K562 (cell line): ENCODE measurements around the gene NUDCD3.

Experiments used
- CBX2 ChIP-seq: fragments of 200-600 bp; sonication (generic); IDR thresholded peaks from one replicate; pipeline ENCODE4 v1.6.1; 2012; ENCODE audit warnings: mild to moderate bottlenecking, low read length, inconsistent platforms; ENCODE audit not compliant: insufficient read depth, poor library complexity, severe bottlenecking
- CTCF ChIP-seq, 3 experiments: IDR thresholded peaks in 2 of 3; conservative IDR thresholded peaks in 1 of 3; 2 replicates each; pipeline ENCODE4 v1.5.1; 2011 to 2012; ENCODE audit warnings: low read length in 3 of 3, mild to moderate bottlenecking in 3 of 3, control low read depth in 2 of 3, improper control_type of control experiment in 1 of 3, inconsistent platforms in 1 of 3, low read depth in 1 of 3, mixed read lengths in 1 of 3, moderate library complexity in 1 of 3; ENCODE audit not compliant: insufficient read depth in 2 of 3
- FOXA1 ChIP-seq: fragments of 450-650 bp; IDR thresholded peaks from 2 replicates; pipeline ENCODE4 v1.6.1; 2016; ENCODE audit warnings: mild to moderate bottlenecking, borderline replicate concordance
- FOXP1 ChIP-seq: sonication (generic); formaldehyde crosslinking; IDR thresholded peaks from 2 replicates; pipeline ENCODE4 v1.8.0; 2022; ENCODE audit warnings: mild to moderate bottlenecking, missing genetic modification reagents
- GABPA ChIP-seq: fragments of 200-800 bp; sonication (Bioruptor generic); conservative IDR thresholded peaks from 2 replicates; pipeline ENCODE4 v1.6.1; 2016; ENCODE audit warnings: low read depth, missing genetic modification characterization, missing compliant biosample characterization
- PATZ1 ChIP-seq: fragments of 250-450 bp; sonication (Bioruptor Pico); IDR thresholded peaks from 2 replicates; pipeline ENCODE4 v1.5.0; 2020; ENCODE audit warnings: mild to moderate bottlenecking, borderline replicate concordance
- POLR2AphosphoS5 ChIP-seq: IDR thresholded peaks from 2 replicates; pipeline ENCODE4 v1.6.1; 2011; ENCODE audit warnings: mild to moderate bottlenecking, low read depth, low read length, moderate library complexity; ENCODE audit not compliant: control insufficient read depth, insufficient read depth
- SMAD3 ChIP-seq: fragments of 450-650 bp; formaldehyde crosslinking; conservative IDR thresholded peaks from 2 replicates; pipeline ENCODE4 v1.4.0; 2020; ENCODE audit warnings: mild to moderate bottlenecking
- SP1 ChIP-seq: sonication (generic); formaldehyde crosslinking; IDR thresholded peaks from 2 replicates; pipeline ENCODE4 v1.8.1; 2022; ENCODE audit warnings: mild to moderate bottlenecking, missing genetic modification reagents
- TCF7L2 ChIP-seq: fragments of 150-350 bp; IDR thresholded peaks from 2 replicates; pipeline ENCODE4 v1.6.1; 2016; ENCODE audit warnings: low read depth, mild to moderate bottlenecking, low read length, moderate library complexity
- ZBTB7A ChIP-seq: IDR thresholded peaks from 2 replicates; pipeline ENCODE4 v1.6.1; 2011; ENCODE audit warnings: low read depth, mild to moderate bottlenecking, low read length, moderate library complexity, borderline replicate concordance; ENCODE audit not compliant: control insufficient read depth
- ZNF124 ChIP-seq: sonication (generic); formaldehyde crosslinking; IDR thresholded peaks from 2 replicates; pipeline ENCODE4 v1.8.1; 2022; ENCODE audit warnings: missing genetic modification reagents
- ZNF740 ChIP-seq, 3 experiments: fragments of 200-800 bp in 1 of 3; sonication (Bioruptor generic) in 1 of 3; sonication (generic) in 1 of 3; formaldehyde crosslinking in 1 of 3; IDR thresholded peaks; 2 replicates each; pipeline versions ENCODE4 v1.6.1 to v1.8.0; 2016 to 2022; ENCODE audit warnings: mild to moderate bottlenecking in 2 of 3, missing compliant biosample characterization in 2 of 3, missing genetic modification characterization in 2 of 3, missing genetic modification reagents in 1 of 3
- ZNF76 ChIP-seq: fragments of 250-450 bp; sonication (Bioruptor Pico); IDR thresholded peaks from 2 replicates; pipeline ENCODE4 v1.4.0; 2020; ENCODE audit warnings: mild to moderate bottlenecking, moderate library complexity, borderline replicate concordance

GRCh38 chr7:44447874-44448425, 42.5 kb downstream of the NUDCD3 start:
- no peak for TF ChIP-seq SMAD3 (CRISPR knock-in tag)
- no peak for TF ChIP-seq TCF7L2
- no peak for TF ChIP-seq ZNF76 (CRISPR knock-in tag)
- no peak for TF ChIP-seq CBX2
- no peak for TF ChIP-seq GABPA (tag)
- TF ChIP-seq ZNF740 (CRISPR knock-in tag; IDR thresholded peaks at IDR 0.05): no peak
- TF ChIP-seq ZNF740 (tag; IDR thresholded peaks at IDR 0.05): no peak
- no peak for TF ChIP-seq PATZ1 (CRISPR knock-in tag)
- TF ChIP-seq CTCF (IDR thresholded peaks at IDR 0.05 in 2 of 3, conservative IDR thresholded peaks at IDR 0.05 in 1 of 3; ENCODE audit: insufficient read depth in 2 of 3, low read depth in 1 of 3, low read length in 3 of 3): no peak
- no peak for TF ChIP-seq SP1
- no peak for TF ChIP-seq FOXA1
- TF ChIP-seq POLR2AphosphoS5: no peak
- TF ChIP-seq FOXP1: no peak
- no peak for TF ChIP-seq ZNF124 (CRISPR knock-in tag)
- no peak for TF ChIP-seq ZBTB7A
